Measurements from ENCODE around the gene COPA. TPM values are rescaled to one million over a fixed set of nuclear protein-coding genes. Genes with fewer than 3 reads are reported as not detected.

COPA gene
- total RNA-seq, 3 donors from 2014 or later (not counting 1 experiment from before 2014, with no cell fraction given): 140 to 167 (median 148) TPM

- Mint-ChIP-seq H3K27me3 (ENCODE audit: low read depth in 2 of 2) (peaks cover 0 to 5% of the 10 kb centered on the region in 2 donors), H3K27ac (no peak overlapping the region), H3K9me3 (no peaks in the 10 kb centered on the region), H3K4me3 (no peak overlapping the region), H3K36me3 (no peaks in the 10 kb centered on the region), H3K4me1 (peaks cover 5 to 12% of the 10 kb centered on the region in 2 donors)
- no peaks in the 10 kb centered on the region for H3K27me3 ChIP-seq (ENCODE audit: control insufficient read depth, insufficient read depth, low read length)
- peaks cover 14% of the 10 kb centered on the region for H3K4me1 ChIP-seq (ENCODE audit: control insufficient read depth, insufficient read depth, low read length)
- no peaks in the 10 kb centered on the region for H3K9me3 ChIP-seq (ENCODE audit: control insufficient read depth, insufficient read depth, low read length)
- intact Hi-C loops (cut with micrococcal nuclease): loop anchor here (10.0 kb wide), 1 partner anchor 436 kb away; no protein-coding TSS in a partner anchor
- no peak for DNase-seq
- no peak overlapping the region for H3K4me3 ChIP-seq (ENCODE audit: low read length)
- H3K27ac ChIP-seq (ENCODE audit: low read length): no peak overlapping the region
- TF ChIP-seq, protein P1, sequence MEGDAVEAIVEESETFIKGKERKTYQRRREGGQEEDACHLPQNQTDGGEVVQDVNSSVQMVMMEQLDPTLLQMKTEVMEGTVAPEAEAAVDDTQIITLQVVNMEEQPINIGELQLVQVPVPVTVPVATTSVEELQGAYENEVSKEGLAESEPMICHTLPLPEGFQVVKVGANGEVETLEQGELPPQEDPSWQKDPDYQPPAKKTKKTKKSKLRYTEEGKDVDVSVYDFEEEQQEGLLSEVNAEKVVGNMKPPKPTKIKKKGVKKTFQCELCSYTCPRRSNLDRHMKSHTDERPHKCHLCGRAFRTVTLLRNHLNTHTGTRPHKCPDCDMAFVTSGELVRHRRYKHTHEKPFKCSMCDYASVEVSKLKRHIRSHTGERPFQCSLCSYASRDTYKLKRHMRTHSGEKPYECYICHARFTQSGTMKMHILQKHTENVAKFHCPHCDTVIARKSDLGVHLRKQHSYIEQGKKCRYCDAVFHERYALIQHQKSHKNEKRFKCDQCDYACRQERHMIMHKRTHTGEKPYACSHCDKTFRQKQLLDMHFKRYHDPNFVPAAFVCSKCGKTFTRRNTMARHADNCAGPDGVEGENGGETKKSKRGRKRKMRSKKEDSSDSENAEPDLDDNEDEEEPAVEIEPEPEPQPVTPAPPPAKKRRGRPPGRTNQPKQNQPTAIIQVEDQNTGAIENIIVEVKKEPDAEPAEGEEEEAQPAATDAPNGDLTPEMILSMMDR (IDR thresholded peaks at IDR 0.05): no peak
- WGBS (ENCODE audit: insufficient coverage): 93% methylated on average over 41 of the region's 42 CpGs
- no peak for ATAC-seq
- H3K36me3 ChIP-seq (ENCODE audit: control insufficient read depth, insufficient read depth, low read length): no peaks in the 10 kb centered on the region
Measured at GRCh38 chr1:160370561-160371345, 27.7 kb upstream of the COPA start.

- Histone ChIP-seq H3K36me3 (ENCODE audit: control insufficient read depth, insufficient read depth, low read length) (no peaks in the 10 kb centered on the region), H3K9me3 (ENCODE audit: control insufficient read depth, insufficient read depth, low read length) (no peaks in the 10 kb centered on the region), H3K4me1 (ENCODE audit: control insufficient read depth, insufficient read depth, low read length) (no peaks in the 10 kb centered on the region), H3K27me3 (ENCODE audit: control insufficient read depth, insufficient read depth, low read length) (no peaks in the 10 kb centered on the region), H3K4me3 (ENCODE audit: low read length) (no peak overlapping the region), H3K27ac (ENCODE audit: low read length) (no peak overlapping the region)
- ATAC-seq (no peak), DNase-seq (no peak)
- no peak overlapping the region for H3K27ac Mint-ChIP-seq
- peaks cover 0 to 3% of the 10 kb centered on the region in 2 donors for H3K27me3 Mint-ChIP-seq (ENCODE audit: low read depth in 2 of 2)
- peaks cover 0 to 5% of the 10 kb centered on the region in 2 donors for H3K4me1 Mint-ChIP-seq
- TF ChIP-seq, protein P1 (IDR thresholded peaks at IDR 0.05): no peak
- intact Hi-C loops (cut with micrococcal nuclease): no loop called here
- no peaks in the 10 kb centered on the region for H3K36me3 Mint-ChIP-seq
- H3K9me3 Mint-ChIP-seq: no peaks in the 10 kb centered on the region
- H3K4me3 Mint-ChIP-seq: no peak overlapping the region
- no CpG with 5 or more reads among the region's 1 CpG for WGBS (ENCODE audit: insufficient coverage)
Measured at GRCh38 chr1:160369087-160369486, 26.0 kb upstream of the COPA start.

DNA sequence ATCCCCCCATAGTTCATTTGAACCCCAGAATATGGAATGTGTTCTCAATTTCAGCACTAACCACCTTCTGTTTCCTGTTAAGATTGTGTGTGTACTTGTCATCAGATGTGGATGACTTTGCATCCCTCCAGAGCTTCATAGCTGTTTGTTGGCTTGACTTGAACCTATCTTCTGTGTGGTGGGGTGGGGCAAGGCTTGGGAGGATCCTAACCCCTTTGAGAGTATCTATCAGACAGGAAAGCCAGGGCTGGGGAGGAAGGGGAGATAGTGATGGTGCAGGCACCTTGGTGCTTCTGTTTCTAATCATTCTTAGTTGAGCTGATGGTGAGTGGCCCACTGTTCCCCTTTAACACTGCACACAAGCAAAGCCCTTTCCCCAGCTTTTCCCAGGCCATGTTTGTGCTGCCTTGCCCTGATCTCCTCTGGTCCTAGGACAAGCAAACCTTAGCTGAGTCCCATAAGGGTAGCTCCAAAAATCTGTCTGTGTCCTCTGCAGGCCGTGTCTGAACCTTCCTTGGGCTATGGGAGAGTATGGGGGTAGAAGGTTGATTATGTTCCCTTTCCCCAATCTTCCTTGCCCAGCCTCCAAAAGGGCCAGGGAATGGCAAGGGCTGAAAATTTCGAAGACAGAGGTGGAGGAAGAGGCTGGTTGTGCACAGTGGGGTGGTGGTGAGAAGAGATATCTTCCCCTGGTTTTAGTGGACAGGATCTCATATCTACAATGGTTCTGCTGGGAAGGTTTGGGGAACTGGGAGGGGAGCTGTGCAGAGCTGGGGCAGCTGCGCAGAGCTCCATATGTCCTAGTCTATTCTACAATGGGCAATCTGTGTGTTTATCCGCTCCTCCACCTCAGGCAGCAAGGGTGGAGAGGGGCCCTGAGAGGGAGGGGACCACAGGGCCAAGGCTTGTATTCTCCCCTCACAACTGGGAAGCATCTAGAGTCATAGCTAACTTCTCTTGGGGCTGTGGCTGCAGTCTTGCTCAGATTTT, 25.2 kb upstream of the COPA start:
- H3K4me1 Mint-ChIP-seq: peaks cover 0 to 5% of the 10 kb centered on the region in 2 donors
- H3K36me3 ChIP-seq (ENCODE audit: control insufficient read depth, insufficient read depth, low read length): no peaks in the 10 kb centered on the region
- H3K4me1 ChIP-seq (ENCODE audit: control insufficient read depth, insufficient read depth, low read length): no peaks in the 10 kb centered on the region
- no peak overlapping the region for H3K27ac ChIP-seq (ENCODE audit: low read length)
- H3K27me3 Mint-ChIP-seq (ENCODE audit: low read depth in 2 of 2): peaks cover 0 to 3% of the 10 kb centered on the region in 2 donors
- no peaks in the 10 kb centered on the region for H3K9me3 ChIP-seq (ENCODE audit: control insufficient read depth, insufficient read depth, low read length)
- H3K27me3 ChIP-seq (ENCODE audit: control insufficient read depth, insufficient read depth, low read length): no peaks in the 10 kb centered on the region
- no peak overlapping the region for H3K4me3 ChIP-seq (ENCODE audit: low read length)
- TF ChIP-seq, protein P1 (IDR thresholded peaks at IDR 0.05): no peak
- intact Hi-C loops (cut with micrococcal nuclease): no loop called here
- DNase-seq (no peak), ATAC-seq (peak in 1 of 3 donors; percentile 58)
- no peak overlapping the region for H3K4me3 Mint-ChIP-seq
- WGBS (ENCODE audit: insufficient coverage): 94% methylated on average over 4 of the region's 4 CpGs
- H3K27ac Mint-ChIP-seq: no peak overlapping the region
- no peaks in the 10 kb centered on the region for H3K9me3 Mint-ChIP-seq
- H3K36me3 Mint-ChIP-seq: no peaks in the 10 kb centered on the region
